Heart left ventricle (tissue), 16 donors: Measurements from ENCODE around the gene LIF. TPM values are rescaled to one million over a fixed set of nuclear protein-coding genes. Genes with fewer than 3 reads are reported as not detected.

Experiments used
- ATAC-seq, 4 donors: fragments of 200-7000 bp; cut with Tn5 transposase; one replicate each; pipeline ENCODE4 v1.9.1; 2020 to 2022; ENCODE audit warnings: moderate library complexity in 4 of 4, mild to moderate bottlenecking in 3 of 4, moderate number of reproducible peaks in 1 of 4
- DNase-seq, 5 donors: peaks; one replicate each; pipeline ENCODE4 v3.0.0-alpha.2; 2020
- H3K27ac ChIP-seq, 12 donors: fragments of 200-600 bp; sonication (generic) in 4 of 12; one replicate each; pipeline versions ENCODE4 v1.5.0 to v1.8.0; 2016 to 2022; ENCODE audit warnings: mild to moderate bottlenecking in 2 of 12
- H3K27me3 ChIP-seq, 9 donors: fragments of 200-600 bp; sonication (generic) in 2 of 9; one replicate each; pipeline versions ENCODE4 v1.5.1 to v1.8.0; 2016 to 2022; ENCODE audit warnings: mild to moderate bottlenecking in 3 of 9
- H3K36me3 ChIP-seq, 9 donors: fragments of 200-600 bp; sonication (generic) in 2 of 9; one replicate each; pipeline versions ENCODE4 v1.5.0 to v1.8.0; 2018 to 2022; ENCODE audit warnings: mild to moderate bottlenecking in 2 of 9
- H3K4me1 ChIP-seq, 12 donors: fragments of 200-600 bp; sonication (generic) in 4 of 12; one replicate each; pipeline versions ENCODE4 v1.5.0 to v1.8.0; 2016 to 2022; ENCODE audit warnings: mild to moderate bottlenecking in 3 of 12
- H3K4me3 ChIP-seq, 12 donors: fragments of 200-600 bp; sonication (generic) in 4 of 12; one replicate each; pipeline versions ENCODE4 v1.5.0 to v1.8.0; 2017 to 2022; ENCODE audit warnings: mild to moderate bottlenecking in 9 of 12, moderate library complexity in 4 of 12
- H3K9me3 ChIP-seq, 12 donors: fragments of 200-600 bp; sonication (generic) in 4 of 12; one replicate each; pipeline versions ENCODE4 v1.5.0 to v1.8.0; 2016 to 2022; ENCODE audit warnings: mild to moderate bottlenecking in 1 of 12
- CTCF ChIP-seq, 12 donors: fragments of 200-600 bp; sonication (generic) in 4 of 12; IDR thresholded peaks; one replicate each; pipeline versions ENCODE4 v1.5.0 to v1.8.0; 2018 to 2022; ENCODE audit warnings: antibody characterized with exemption in 12 of 12, mild to moderate bottlenecking in 5 of 12
- POLR2A ChIP-seq, 2 donors: fragments of 450-650 bp; IDR thresholded peaks; one replicate each; pipeline ENCODE4 v1.6.1; 2017; ENCODE audit warnings: antibody characterized with exemption in 2 of 2, mild to moderate bottlenecking in 2 of 2, moderate library complexity in 2 of 2
- WGBS, 4 donors: extraction: QIAGEN DNeasy Blood & Tissue Kit in 2 of 4; methylation state at CpG; one replicate each; pipeline versions ENCODE4 v1.1.5 to v1.1.7; 2013 to 2018; 5-methylcytosine and 5-hydroxymethylcytosine counted together
- intact Hi-C, 10 donors: fragments of 100-400 bp; cut with DNase I; formaldehyde crosslinking; loops; one replicate each; pipeline versions ENCODE4 v1.11.1 to v1.14.2; 2022
- polyA plus RNA-seq, 2 donors: library from polyadenylated mRNA; stranded (reverse); fragments of 200-250 nt; gene quantifications; one replicate each; pipeline ENCODE4 v1.2.3, GENCODE V29; 2013
- total RNA-seq, 9 donors: library from RNA; depleted of rRNA in 2 of 9; stranded (reverse); fragments of >200 nt in 2 of 9; fragmentation: NEBNext Ultra II Directional in 3 of 9; extraction: Animal tissue kit (Norgen Biotek cat#: 25700) in 3 of 9; gene quantifications; one replicate each; pipeline versions ENCODE4 v1.1.0 to v1.2.4, GENCODE V29; 2016 to 2023
- donor health status: ischemic (EF 13 %, LVEDD 7.1; RV severe dilation, severe dysfunction).
- donor health status: healthy with polysubstance abuse.
- donor health status: DM: no; HTN: yes; CAD: no.
- donor health status: DM: no; HTN: no; CAD: no.
- donor health status: ischemic (EF 25% LVEDD 6.9; RV normal size, moderate dysfunction).
- donor health status: ischemic (EF 25% LVEDD 5.7; RV mildly dilated, moderate dysfunction).
- donor health status: healthy.
- donor health status: DM: yes; HTN: yes; CAD: no.
- donor health status: ischemic (EF 35%, LVEDD 5.7; RV mildly dilated, moderate dysfunction).
- donor health status: nonischemic (EF 11% LVEDD 7.7; RV severe dilation, severe dysfunction).
- donor health status: DM: yes; HTN: yes; CAD: no.
- donor health status: PGD.
- donor health status: ischemic (EF 29% LVEDD 5.4; RV normal size, mild dysfunction).
- donor health status: nonischemic (EF 23%, LVEDD 6.1; RV moderate dilation, normal function).

LIF gene
- total and polyA plus RNA-seq, 11 donors, result 0.12 to 11.6 (median 0.67) TPM; not detected in 1

GRCh38 chr22:30294066-30294465 lies 47.5 kb upstream of the LIF start:
- no peak overlapping the region for H3K4me3 ChIP-seq
- no peak overlapping the region for H3K27ac ChIP-seq
- WGBS, 4 donors, result 92 to 98% (median 97%) methylated on average over 7 to 9 of the region's 9 CpGs
- no peaks in the 10 kb centered on the region for H3K27me3 ChIP-seq
- peaks cover 12 to 44% (median 32%) of the 10 kb centered on the region in 12 donors for H3K4me1 ChIP-seq
- DNase-seq, result no peak
- H3K9me3 ChIP-seq, result no peaks in the 10 kb centered on the region
- H3K36me3 ChIP-seq, result peaks cover 0 to 78% (median 57%) of the 10 kb centered on the region in 9 donors
- TF ChIP-seq CTCF (IDR thresholded peaks at IDR 0.05) (no peak), POLR2A (IDR thresholded peaks at IDR 0.05) (no peak)
- intact Hi-C loops, result loop anchor here in 2 of 10 donors (5.0 kb wide), 2 partner anchors 33 to 48 kb away; partner anchors contain the start of gene TBC1D10A (in 1 of the 2)
- no peak for ATAC-seq

- Histone ChIP-seq H3K4me3 (no peak overlapping the region), H3K4me1 (peaks cover 12 to 46% (median 34%) of the 10 kb centered on the region in 12 donors), H3K27ac (peak overlapping the region in 2 of 12 donors; percentile 95 to 97), H3K27me3 (no peaks in the 10 kb centered on the region), H3K9me3 (no peaks in the 10 kb centered on the region), H3K36me3 (peaks cover 0 to 68% (median 54%) of the 10 kb centered on the region in 9 donors)
- intact Hi-C loops, result loop anchor here in 2 of 10 donors (5.0 kb wide), 2 partner anchors 34 to 49 kb away; partner anchors contain the start of gene TBC1D10A (in 1 of the 2)
- no peak for TF ChIP-seq POLR2A (IDR thresholded peaks at IDR 0.05)
- no peak for TF ChIP-seq CTCF (IDR thresholded peaks at IDR 0.05)
- no peak for ATAC-seq
- 92 to 97% (median 93%) methylated on average over 7 of the region's 7 CpGs for WGBS, 4 donors
- no peak for DNase-seq
Observed at GRCh38 chr22:30293026-30293425, 46.5 kb upstream of the LIF start.

- WGBS, 4 donors, result 83 to 93% (median 91%) methylated on average over 12 to 18 of the region's 18 CpGs
- intact Hi-C loops, result loop anchor here in 2 of 10 donors (5.0 kb wide), 2 partner anchors 35 to 50 kb away; partner anchors contain the start of gene TBC1D10A (in 1 of the 2)
- Histone ChIP-seq H3K4me3 (no peak overlapping the region), H3K4me1 (peaks cover 12 to 44% (median 37%) of the 10 kb centered on the region in 12 donors), H3K36me3 (peaks cover 0 to 61% (median 47%) of the 10 kb centered on the region in 9 donors), H3K27ac (peak overlapping the region; percentile 84 to 98 (median 95)), H3K9me3 (no peaks in the 10 kb centered on the region), H3K27me3 (no peaks in the 10 kb centered on the region)
- no peak for TF ChIP-seq CTCF (IDR thresholded peaks at IDR 0.05)
- no peak for TF ChIP-seq POLR2A (IDR thresholded peaks at IDR 0.05)
- ATAC-seq (no peak), DNase-seq (peak in 1 of 5 donors; percentile 15)
Observed at GRCh38 chr22:30292069-30292970, 45.8 kb upstream of the LIF start.
